H9 (cell line): ENCODE data around the gene PROCA1. TPM values are rescaled to one million over a fixed set of nuclear protein-coding genes. Genes with fewer than 3 reads are reported as not detected.

Experiments used
- DNase-seq: peaks from one replicate; pipeline ENCODE4 v3.0.0-alpha.2; 2017
- H2AFZ ChIP-seq: one replicate; pipeline ENCODE4 v1.6.1; 2013; ENCODE audit warnings: mild to moderate bottlenecking, low read length, control low read depth, moderate library complexity
- H2AK5ac ChIP-seq: 2 replicates; pipeline ENCODE4 v1.6.1; 2013; ENCODE audit warnings: low read length, control low read depth, mixed read lengths; ENCODE audit not compliant: insufficient read length
- H2BK120ac ChIP-seq: one replicate; pipeline ENCODE4 v1.6.1; 2013; ENCODE audit warnings: low read depth, mild to moderate bottlenecking, low read length, control low read depth, inconsistent platforms; ENCODE audit not compliant: poor library complexity, severe bottlenecking
- H2BK12ac ChIP-seq: 2 replicates; pipeline ENCODE4 v1.6.1; 2013; ENCODE audit warnings: low read length, control low read depth, mixed read lengths, low read depth; ENCODE audit not compliant: insufficient read length
- H2BK15ac ChIP-seq: 2 replicates; pipeline ENCODE4 v1.6.1; 2013; ENCODE audit warnings: low read depth, low read length, control low read depth
- H2BK20ac ChIP-seq: one replicate; pipeline ENCODE4 v1.6.1; 2013; ENCODE audit warnings: low read depth, mild to moderate bottlenecking, low read length, control low read depth, inconsistent platforms; ENCODE audit not compliant: poor library complexity, severe bottlenecking
- H2BK5ac ChIP-seq: 2 replicates; pipeline ENCODE4 v1.6.1; 2013; ENCODE audit warnings: low read length, control low read depth, mixed read lengths; ENCODE audit not compliant: insufficient read length
- H3K14ac ChIP-seq: 2 replicates; pipeline ENCODE4 v1.6.1; 2013; ENCODE audit warnings: low read length, control low read depth; ENCODE audit not compliant: insufficient read depth
- H3K18ac ChIP-seq: 2 replicates; pipeline ENCODE4 v1.6.1; 2013; ENCODE audit warnings: low read depth, mild to moderate bottlenecking, mixed read lengths, low read length, control low read depth; ENCODE audit not compliant: insufficient read length
- H3K23ac ChIP-seq: 2 replicates; pipeline ENCODE4 v1.6.1; 2013; ENCODE audit warnings: low read length, control low read depth, mixed read lengths, low read depth; ENCODE audit not compliant: insufficient read length
- H3K23me2 ChIP-seq: 2 replicates; pipeline ENCODE4 v1.6.1; 2013; ENCODE audit warnings: low read depth, mild to moderate bottlenecking, mixed read lengths, low read length, control low read depth; ENCODE audit not compliant: insufficient read length, poor library complexity, severe bottlenecking
- H3K27ac ChIP-seq: 2 replicates; pipeline ENCODE4 v1.5.1; 2013; ENCODE audit warnings: low read length, control low read depth, mixed read lengths, low read depth; ENCODE audit not compliant: insufficient read length
- H3K27me3 ChIP-seq: 2 replicates; pipeline ENCODE4 v1.6.1; 2013; ENCODE audit warnings: low read length, control low read depth, inconsistent platforms; ENCODE audit not compliant: insufficient read depth
- H3K4ac ChIP-seq: 2 replicates; pipeline ENCODE4 v1.6.1; 2013; ENCODE audit warnings: low read depth, mild to moderate bottlenecking, control low read depth, inconsistent platforms, low read length, moderate library complexity
- H3K4me1 ChIP-seq: 2 replicates; pipeline ENCODE4 v1.6.1; 2013; ENCODE audit warnings: low read length, control low read depth, inconsistent platforms; ENCODE audit not compliant: insufficient read depth
- H3K4me2 ChIP-seq: 2 replicates; pipeline ENCODE4 v1.6.1; 2013; ENCODE audit warnings: low read length, control low read depth, mixed read lengths; ENCODE audit not compliant: insufficient read length, insufficient read depth
- H3K56ac ChIP-seq: 2 replicates; pipeline ENCODE4 v1.6.1; 2013; ENCODE audit warnings: low read depth, mild to moderate bottlenecking, mixed read lengths, low read length, control low read depth; ENCODE audit not compliant: insufficient read length
- H3K79me1 ChIP-seq: 2 replicates; pipeline ENCODE4 v1.6.1; 2013; ENCODE audit warnings: low read depth, mild to moderate bottlenecking, moderate library complexity, low read length, control low read depth, inconsistent platforms; ENCODE audit not compliant: insufficient read depth, poor library complexity, severe bottlenecking
- H3K79me2 ChIP-seq: 2 replicates; pipeline ENCODE4 v1.6.1; 2013; ENCODE audit warnings: low read length, control low read depth, inconsistent platforms; ENCODE audit not compliant: insufficient read depth
- H3K9ac ChIP-seq: 2 replicates; pipeline ENCODE4 v1.6.1; 2013; ENCODE audit warnings: low read length, control low read depth, mixed read lengths; ENCODE audit not compliant: insufficient read length; ENCODE audit errors: extremely low read depth
- H3K9me3 ChIP-seq: one replicate; pipeline ENCODE4 v1.6.1; 2013; ENCODE audit warnings: low read depth, low read length, inconsistent platforms; ENCODE audit not compliant: control insufficient read depth
- H3T11ph ChIP-seq: one replicate; pipeline ENCODE4 v1.6.1; 2013; ENCODE audit warnings: mild to moderate bottlenecking, low read length, control low read depth, inconsistent platforms
- H4K20me1 ChIP-seq: one replicate; pipeline ENCODE4 v1.6.1; 2013; ENCODE audit not compliant: control insufficient read depth, insufficient read length, insufficient read depth
- H4K5ac ChIP-seq: 2 replicates; pipeline ENCODE4 v1.6.1; 2013; ENCODE audit warnings: low read depth, mild to moderate bottlenecking, mixed read lengths, low read length, control low read depth; ENCODE audit not compliant: insufficient read length
- H4K8ac ChIP-seq: replicated peaks from 2 replicates; pipeline ENCODE4 v1.6.1; 2013; ENCODE audit warnings: low read length, control low read depth, mixed read lengths, low read depth; ENCODE audit not compliant: insufficient read length
- H4K91ac ChIP-seq: 2 replicates; pipeline ENCODE4 v1.6.1; 2013; ENCODE audit warnings: low read depth, mild to moderate bottlenecking, moderate library complexity, mixed read lengths, low read length, control low read depth; ENCODE audit not compliant: insufficient read length
- H3K27ac Mint-ChIP-seq, 3 experiments: 2 replicates in 2 of 3; 3 replicates in 1 of 3; pipeline ENCODE4 v1.8.0; 2020 to 2021; ENCODE audit warnings: mixed read lengths in 3 of 3, mild to moderate bottlenecking in 1 of 3, moderate library complexity in 1 of 3
- H3K27me3 Mint-ChIP-seq: 2 replicates; pipeline ENCODE4 v1.8.0; 2021; ENCODE audit warnings: low read depth, mild to moderate bottlenecking, moderate library complexity, mixed read lengths
- H3K36me3 Mint-ChIP-seq, 3 experiments: 2 replicates in 2 of 3; 3 replicates in 1 of 3; pipeline ENCODE4 v1.8.0; 2020 to 2021; ENCODE audit warnings: low read depth in 3 of 3, mixed read lengths in 3 of 3; ENCODE audit not compliant: insufficient read depth in 1 of 3
- H3K4me1 Mint-ChIP-seq, 2 experiments: 2 replicates each; pipeline ENCODE4 v1.8.0; 2020; ENCODE audit warnings: mixed read lengths in 2 of 2
- H3K4me3 Mint-ChIP-seq, 2 experiments: 2 replicates in 1 of 2; 3 replicates in 1 of 2; pipeline ENCODE4 v1.8.0; 2020 to 2021; ENCODE audit warnings: mild to moderate bottlenecking in 2 of 2, mixed read lengths in 2 of 2, moderate library complexity in 1 of 2
- H3K9me3 Mint-ChIP-seq, 2 experiments: 2 replicates in 1 of 2; 3 replicates in 1 of 2; pipeline ENCODE4 v1.8.0; 2020; ENCODE audit warnings: mild to moderate bottlenecking in 2 of 2, mixed read lengths in 2 of 2, moderate library complexity in 1 of 2
- total RNA-seq: library from RNA; stranded (reverse); gene quantifications from 2 replicates; pipeline ENCODE4 v1.2.1, GENCODE V29; 2021
- TF ChIP-seq, protein P1 (sequence below): fragments of 200-600 bp; sonication (generic); conservative IDR thresholded peaks from 3 replicates; pipeline ENCODE4 v1.8.0; 2021; ENCODE audit warnings: antibody characterized with exemption, mild to moderate bottlenecking

PROCA1 gene
- total RNA-seq, 1 experiment from 2014 or later: 15.0 TPM

DNA sequence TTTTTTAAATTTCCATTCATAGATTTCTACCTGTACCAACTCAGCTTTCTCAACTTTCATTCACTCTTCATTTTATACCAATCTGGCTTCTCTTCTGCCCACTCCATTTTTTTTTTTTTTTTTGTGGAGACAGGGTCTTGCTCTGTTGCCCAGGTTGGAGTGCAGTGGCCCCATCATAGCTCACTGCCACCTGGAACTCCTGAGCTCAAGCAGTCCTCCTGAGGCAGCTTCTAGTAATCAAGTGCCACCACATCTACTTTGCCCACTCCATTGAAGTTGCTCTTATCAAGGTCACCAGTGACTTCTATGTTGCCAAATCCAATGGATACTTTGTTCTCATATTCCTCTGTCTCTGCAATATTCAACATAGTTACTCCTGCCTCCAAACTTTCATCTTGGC is 48.0 kb downstream of the PROCA1 start:
- Mint-ChIP-seq H3K9me3 (peaks cover 21 to 27% of the 10 kb centered on the region in 2 experiments), H3K27me3 (no peaks in the 10 kb centered on the region; the same call in 1 of the 2 replicates), H3K4me3 (peak overlapping the region; percentile 100), H3K4me1 (peaks cover 16 to 20% of the 10 kb centered on the region in 2 experiments), H3K27ac (peak overlapping the region in 2 of 3 experiments; percentile 22 to 59; a peak in 3 of 7 replicates), H3K36me3 (peaks cover 23 to 54% (median 53%) of the 10 kb centered on the region in 3 experiments)
- Histone ChIP-seq H2BK5ac (no peak overlapping the region), H2BK12ac (no peak overlapping the region), H3K27ac (no peak overlapping the region), H4K8ac (no peak overlapping the region), H3K56ac (no peak overlapping the region), H3K9me3 (no peaks in the 10 kb centered on the region), H2AFZ (no peak overlapping the region), H3K4me1 (peaks cover 2% of the 10 kb centered on the region; the same call in 1 of the 2 replicates), H4K20me1 (no peaks in the 10 kb centered on the region), H2AK5ac (no peak overlapping the region), H3K14ac (no peak overlapping the region), H4K91ac (no peak overlapping the region), H3K23me2 (peaks cover 5% of the 10 kb centered on the region), H3K23ac (no peak overlapping the region), H4K5ac (no peak overlapping the region), H3T11ph (no peak overlapping the region), H3K4ac (no peak overlapping the region), H3K79me1 (peaks cover 6% of the 10 kb centered on the region), H3K79me2 (peaks cover 27% of the 10 kb centered on the region; the same call in 1 of the 2 replicates), H3K9ac (no peak overlapping the region), H2BK120ac (no peak overlapping the region), H2BK15ac (no peak overlapping the region), H3K27me3 (no peaks in the 10 kb centered on the region), H2BK20ac (no peak overlapping the region), H3K18ac (no peak overlapping the region), H3K4me2 (peak overlapping the region; percentile 95)
- DNase-seq: no peak
- TF ChIP-seq, protein P1, sequence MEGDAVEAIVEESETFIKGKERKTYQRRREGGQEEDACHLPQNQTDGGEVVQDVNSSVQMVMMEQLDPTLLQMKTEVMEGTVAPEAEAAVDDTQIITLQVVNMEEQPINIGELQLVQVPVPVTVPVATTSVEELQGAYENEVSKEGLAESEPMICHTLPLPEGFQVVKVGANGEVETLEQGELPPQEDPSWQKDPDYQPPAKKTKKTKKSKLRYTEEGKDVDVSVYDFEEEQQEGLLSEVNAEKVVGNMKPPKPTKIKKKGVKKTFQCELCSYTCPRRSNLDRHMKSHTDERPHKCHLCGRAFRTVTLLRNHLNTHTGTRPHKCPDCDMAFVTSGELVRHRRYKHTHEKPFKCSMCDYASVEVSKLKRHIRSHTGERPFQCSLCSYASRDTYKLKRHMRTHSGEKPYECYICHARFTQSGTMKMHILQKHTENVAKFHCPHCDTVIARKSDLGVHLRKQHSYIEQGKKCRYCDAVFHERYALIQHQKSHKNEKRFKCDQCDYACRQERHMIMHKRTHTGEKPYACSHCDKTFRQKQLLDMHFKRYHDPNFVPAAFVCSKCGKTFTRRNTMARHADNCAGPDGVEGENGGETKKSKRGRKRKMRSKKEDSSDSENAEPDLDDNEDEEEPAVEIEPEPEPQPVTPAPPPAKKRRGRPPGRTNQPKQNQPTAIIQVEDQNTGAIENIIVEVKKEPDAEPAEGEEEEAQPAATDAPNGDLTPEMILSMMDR: no peak
